ENCODE results near the gene CDK10. TPM values are rescaled to one million over a fixed set of nuclear protein-coding genes. Genes with fewer than 3 reads are reported as not detected.

CDK10 gene
- total RNA-seq, 4 donors from 2014 or later: 32.6 to 93.6 (median 65.7) TPM

DNA sequence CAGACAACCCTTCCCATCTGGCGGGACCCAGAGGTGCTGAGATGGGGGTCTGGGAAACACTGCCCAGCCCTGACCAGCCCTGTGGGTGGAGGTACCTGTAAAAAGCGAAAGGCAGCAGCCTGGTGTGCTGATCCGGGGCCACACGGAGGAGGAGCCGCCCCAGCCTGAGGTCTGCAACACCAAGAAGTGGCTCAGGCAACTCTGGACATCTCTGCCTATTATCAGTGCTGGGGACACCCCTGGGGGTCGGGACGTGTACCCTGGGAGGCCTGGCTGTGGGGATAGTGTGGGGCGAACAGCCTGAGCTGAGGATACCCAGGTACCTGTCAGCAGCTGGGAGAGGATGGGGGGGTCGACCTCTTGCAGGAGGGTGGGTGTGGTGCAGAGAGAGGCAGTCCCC is 52.9 kb downstream of the CDK10 start:
- H3K9me3 ChIP-seq: no peaks in the 10 kb centered on the region
- H3K27me3 ChIP-seq: no peaks in the 10 kb centered on the region
- H3K36me3 ChIP-seq: peaks cover 8 to 73% (median 31%) of the 10 kb centered on the region in 3 donors
- no peak overlapping the region for H3K4me3 ChIP-seq
- TF ChIP-seq, protein P1, sequence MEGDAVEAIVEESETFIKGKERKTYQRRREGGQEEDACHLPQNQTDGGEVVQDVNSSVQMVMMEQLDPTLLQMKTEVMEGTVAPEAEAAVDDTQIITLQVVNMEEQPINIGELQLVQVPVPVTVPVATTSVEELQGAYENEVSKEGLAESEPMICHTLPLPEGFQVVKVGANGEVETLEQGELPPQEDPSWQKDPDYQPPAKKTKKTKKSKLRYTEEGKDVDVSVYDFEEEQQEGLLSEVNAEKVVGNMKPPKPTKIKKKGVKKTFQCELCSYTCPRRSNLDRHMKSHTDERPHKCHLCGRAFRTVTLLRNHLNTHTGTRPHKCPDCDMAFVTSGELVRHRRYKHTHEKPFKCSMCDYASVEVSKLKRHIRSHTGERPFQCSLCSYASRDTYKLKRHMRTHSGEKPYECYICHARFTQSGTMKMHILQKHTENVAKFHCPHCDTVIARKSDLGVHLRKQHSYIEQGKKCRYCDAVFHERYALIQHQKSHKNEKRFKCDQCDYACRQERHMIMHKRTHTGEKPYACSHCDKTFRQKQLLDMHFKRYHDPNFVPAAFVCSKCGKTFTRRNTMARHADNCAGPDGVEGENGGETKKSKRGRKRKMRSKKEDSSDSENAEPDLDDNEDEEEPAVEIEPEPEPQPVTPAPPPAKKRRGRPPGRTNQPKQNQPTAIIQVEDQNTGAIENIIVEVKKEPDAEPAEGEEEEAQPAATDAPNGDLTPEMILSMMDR (IDR thresholded peaks at IDR 0.05): no peak
- TF ChIP-seq POLR2A (IDR thresholded peaks at IDR 0.05) (no peak), EP300 (IDR thresholded peaks at IDR 0.05) (no peak)
- peaks cover 0 to 4% (median 0%) of the 10 kb centered on the region in 4 donors for H3K4me1 ChIP-seq
- no peak for DNase-seq (ENCODE audit: low spot score in 2 of 2)
- 89 to 93% methylated on average over 4 to 9 of the region's 9 CpGs for WGBS, 2 donors
- H3K27ac ChIP-seq: no peak overlapping the region

DNA sequence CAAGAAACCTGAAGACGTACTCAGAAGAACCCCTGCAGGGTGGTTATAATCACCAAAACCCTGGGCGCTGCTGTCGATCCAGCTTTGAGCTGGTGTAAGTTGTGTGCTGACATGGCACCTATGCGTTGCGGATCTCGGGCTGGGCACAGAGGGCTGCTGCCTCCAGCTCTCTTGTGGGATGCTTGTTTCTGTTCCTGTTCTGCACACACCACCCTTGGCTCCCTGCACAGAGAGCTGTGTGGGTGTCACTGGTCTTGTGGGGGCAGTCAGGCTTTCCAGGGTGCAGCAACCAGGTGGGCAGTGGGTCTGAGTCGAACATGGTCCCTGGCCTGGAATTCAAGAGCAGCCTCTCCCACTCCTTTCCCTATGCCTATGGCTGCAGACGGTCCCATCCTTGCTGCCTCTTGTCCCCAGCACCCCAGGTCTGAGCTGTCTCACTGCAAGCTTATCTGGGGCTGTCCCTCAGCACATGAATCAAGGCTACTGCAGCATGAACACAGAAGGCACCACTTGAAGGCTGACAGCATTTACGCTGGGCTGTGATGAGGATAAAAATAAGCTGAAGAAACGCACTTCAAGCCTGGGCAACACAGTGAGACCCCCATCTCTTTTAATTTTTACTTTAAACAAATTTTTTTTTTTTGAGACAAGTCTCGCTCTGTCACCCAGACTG is 55.0 kb downstream of the CDK10 start:
- no peak overlapping the region for H3K27ac ChIP-seq
- no peak overlapping the region for H3K4me3 ChIP-seq
- TF ChIP-seq, protein P1 (IDR thresholded peaks at IDR 0.05): no peak
- no peak for DNase-seq (ENCODE audit: low spot score in 2 of 2)
- H3K4me1 ChIP-seq: peaks cover 0 to 4% (median 0%) of the 10 kb centered on the region in 4 donors
- H3K36me3 ChIP-seq: peaks cover 8 to 52% (median 20%) of the 10 kb centered on the region in 3 donors
- no peaks in the 10 kb centered on the region for H3K27me3 ChIP-seq
- WGBS, 2 donors: 69 to 80% methylated on average over 11 of the region's 11 CpGs
- no peaks in the 10 kb centered on the region for H3K9me3 ChIP-seq

DNA sequence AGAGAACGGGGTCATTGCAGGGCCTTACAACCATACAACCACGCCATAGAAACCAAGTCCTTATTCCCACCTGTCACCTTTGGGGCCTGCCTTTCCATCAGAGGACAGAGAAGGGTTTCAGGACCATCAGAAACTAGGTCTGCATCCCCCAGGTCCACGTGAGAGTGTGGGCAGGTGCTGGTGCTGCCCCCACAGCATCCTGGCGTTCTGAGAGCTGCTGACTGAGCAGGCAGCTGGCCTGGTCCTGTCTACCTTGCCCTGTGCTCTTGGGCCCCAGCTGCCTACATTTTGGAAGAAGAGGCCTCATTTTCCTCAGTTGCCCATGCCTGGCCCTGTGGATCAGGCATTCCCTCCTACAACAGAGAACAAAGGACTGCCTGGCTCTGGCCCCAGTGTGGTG is 56.5 kb downstream of the CDK10 start:
- H3K27ac ChIP-seq: no peak overlapping the region
- no peaks in the 10 kb centered on the region for H3K9me3 ChIP-seq
- 74 to 76% methylated on average over 4 of the region's 4 CpGs for WGBS, 2 donors
- no peak overlapping the region for H3K4me3 ChIP-seq
- peaks cover 2 to 37% (median 16%) of the 10 kb centered on the region in 3 donors for H3K36me3 ChIP-seq
- no peaks in the 10 kb centered on the region for H3K27me3 ChIP-seq
- peaks cover 0 to 8% (median 2%) of the 10 kb centered on the region in 4 donors for H3K4me1 ChIP-seq
- DNase-seq (ENCODE audit: low spot score in 2 of 2): no peak
- TF ChIP-seq EP300 (IDR thresholded peaks at IDR 0.05) (no peak), POLR2A (IDR thresholded peaks at IDR 0.05) (no peak)
- TF ChIP-seq, protein P1 (IDR thresholded peaks at IDR 0.05): no peak

DNA sequence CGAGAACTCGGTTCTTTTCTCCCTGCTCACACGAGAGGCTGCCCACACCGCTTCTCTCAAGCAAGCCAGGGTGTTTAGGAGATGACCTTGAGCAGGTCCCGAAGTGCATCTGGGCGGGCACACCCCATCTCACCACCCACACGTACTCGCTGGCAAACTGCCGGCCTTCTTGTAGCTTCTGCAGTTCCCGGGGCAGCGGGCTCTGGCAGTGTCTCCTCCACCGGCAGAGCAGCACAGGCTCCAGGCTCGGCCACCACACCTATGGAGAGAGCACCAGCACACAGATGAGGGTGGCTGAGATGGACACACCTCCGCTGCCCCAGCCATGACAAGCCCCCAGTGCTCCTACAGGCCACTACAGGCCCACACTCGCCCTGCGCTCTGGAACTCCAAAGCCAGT is 58.3 kb downstream of the CDK10 start:
- H3K27me3 ChIP-seq: no peaks in the 10 kb centered on the region
- no peaks in the 10 kb centered on the region for H3K9me3 ChIP-seq
- H3K4me3 ChIP-seq: no peak overlapping the region
- WGBS, 2 donors: 90 to 94% methylated on average over 16 of the region's 16 CpGs
- TF ChIP-seq EP300 (IDR thresholded peaks at IDR 0.05): no peak
- no peak for TF ChIP-seq POLR2A (IDR thresholded peaks at IDR 0.05)
- TF ChIP-seq, protein P1 (IDR thresholded peaks at IDR 0.05): no peak
- DNase-seq (ENCODE audit: low spot score in 2 of 2): no peak
- H3K4me1 ChIP-seq: peaks cover 0 to 8% (median 2%) of the 10 kb centered on the region in 4 donors
- H3K36me3 ChIP-seq: peaks cover 0 to 18% (median 0%) of the 10 kb centered on the region in 3 donors
- no peak overlapping the region for H3K27ac ChIP-seq

Other genes with a start within 250 kb of the CDK10 start
- gene ANKRD11, start 196.1 kb upstream of the CDK10 start, total RNA-seq: 100 to 1,000 TPM; 104 to 177 (median 112) TPM
- gene SPG7, start 178.3 kb upstream of the CDK10 start, total RNA-seq: 100 to 1,000 TPM; 102 to 178 (median 127) TPM
- 1,000 to 10,000 TPM; 5,811 to 9,745 (median 6,935) TPM for gene RPL13, start 126.0 kb upstream of the CDK10 start, total RNA-seq
- 10 to 100 TPM in 1 of 4 donors, 1 to 10 TPM in 1, under 1 TPM in 1, not detected in 1; 0.90 to 10.0 (median 4.2) TPM for gene CPNE7, start 110.9 kb upstream of the CDK10 start, total RNA-seq
- 1 to 10 TPM in 1 of 4 donors, under 1 TPM in 3; 0.39 to 2.5 (median 0.74) TPM for gene DPEP1, start 73.0 kb upstream of the CDK10 start, total RNA-seq
- 100 to 1,000 TPM in 1 of 4 donors, 10 to 100 TPM in 3; 90.0 to 109 (median 92.7) TPM for gene CHMP1A, start 29.0 kb upstream of the CDK10 start, total RNA-seq
- 1 to 10 TPM; 4.8 to 9.0 (median 7.2) TPM for gene SPATA33, start 28.9 kb upstream of the CDK10 start, total RNA-seq
- 10 to 100 TPM; 10.7 to 33.6 (median 16.1) TPM for gene SPATA2L, start 15.0 kb downstream of the CDK10 start, total RNA-seq
- 10 to 100 TPM in 1 of 4 donors, 1 to 10 TPM in 3; 5.9 to 14.1 (median 7.0) TPM for gene VPS9D1, start 34.2 kb downstream of the CDK10 start, total RNA-seq
- gene ZNF276, start 34.8 kb downstream of the CDK10 start, total RNA-seq: 100 to 1,000 TPM in 1 of 4 donors, 10 to 100 TPM in 3; 48.6 to 146 (median 68.8) TPM
- gene FANCA, start 130.0 kb downstream of the CDK10 start, total RNA-seq: 1 to 10 TPM in 3 of 4 donors, under 1 TPM in 1; 0.98 to 7.8 (median 1.6) TPM
- gene SPIRE2, start 141.8 kb downstream of the CDK10 start, total RNA-seq: 1 to 10 TPM in 3 of 4 donors, not detected in 1; 1.1 to 7.2 (median 3.1) TPM
- 100 to 1,000 TPM; 181 to 350 (median 290) TPM for gene TCF25, start 186.9 kb downstream of the CDK10 start, total RNA-seq
- 10 to 100 TPM in 1 of 4 donors, 1 to 10 TPM in 3; 3.3 to 15.7 (median 6.9) TPM for gene MC1R, start 232.2 kb downstream of the CDK10 start, total RNA-seq
- gene TUBB3, start 236.7 kb downstream of the CDK10 start, total RNA-seq: 10 to 100 TPM in 1 of 4 donors, 1 to 10 TPM in 1, under 1 TPM in 1, not detected in 1; 0.59 to 12.0 (median 3.5) TPM

Data from tibial nerve (tissue), 4 donors.